ENCODE data around the gene H2BW2. TPM values are rescaled to one million over a fixed set of nuclear protein-coding genes. Genes with fewer than 3 reads are reported as not detected.
"Not testable (repeated sequence)": the region's sequence is repeated elsewhere in the genome, so short reads cannot be mapped to it uniquely, and the experiment has no call there.

The H2BW2 gene
- total RNA-seq, 4 donors from 2014 or later, result not detected

DNA sequence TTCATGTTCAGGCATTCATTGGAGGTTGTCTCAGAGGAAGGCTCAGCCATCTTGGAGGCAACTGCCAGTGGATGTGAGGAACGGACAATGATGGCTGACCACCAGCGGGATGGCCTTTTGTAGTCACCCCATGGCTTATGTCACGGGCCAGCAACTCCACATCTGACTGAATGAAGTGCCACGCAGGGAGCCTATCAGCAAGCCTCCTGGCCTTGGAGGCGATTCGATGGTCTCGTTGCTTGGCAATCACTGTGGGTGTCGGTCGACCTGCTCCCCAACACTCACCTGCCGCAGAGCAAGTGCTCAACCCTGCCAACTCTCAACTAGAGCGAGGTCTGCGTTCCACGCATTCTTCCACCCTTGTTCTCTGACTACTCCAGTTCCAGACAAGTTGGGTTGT, 7.4 kb downstream of the H2BW2 start:
- H3K9me3 ChIP-seq, result no peaks in the 10 kb centered on the region
- no peak for DNase-seq (ENCODE audit: extremely low spot score)
- no peak overlapping the region for H3K4me3 ChIP-seq
- TF ChIP-seq POLR2A (IDR thresholded peaks at IDR 0.05; ENCODE audit: low read depth), result no peak
- TF ChIP-seq, protein P1, sequence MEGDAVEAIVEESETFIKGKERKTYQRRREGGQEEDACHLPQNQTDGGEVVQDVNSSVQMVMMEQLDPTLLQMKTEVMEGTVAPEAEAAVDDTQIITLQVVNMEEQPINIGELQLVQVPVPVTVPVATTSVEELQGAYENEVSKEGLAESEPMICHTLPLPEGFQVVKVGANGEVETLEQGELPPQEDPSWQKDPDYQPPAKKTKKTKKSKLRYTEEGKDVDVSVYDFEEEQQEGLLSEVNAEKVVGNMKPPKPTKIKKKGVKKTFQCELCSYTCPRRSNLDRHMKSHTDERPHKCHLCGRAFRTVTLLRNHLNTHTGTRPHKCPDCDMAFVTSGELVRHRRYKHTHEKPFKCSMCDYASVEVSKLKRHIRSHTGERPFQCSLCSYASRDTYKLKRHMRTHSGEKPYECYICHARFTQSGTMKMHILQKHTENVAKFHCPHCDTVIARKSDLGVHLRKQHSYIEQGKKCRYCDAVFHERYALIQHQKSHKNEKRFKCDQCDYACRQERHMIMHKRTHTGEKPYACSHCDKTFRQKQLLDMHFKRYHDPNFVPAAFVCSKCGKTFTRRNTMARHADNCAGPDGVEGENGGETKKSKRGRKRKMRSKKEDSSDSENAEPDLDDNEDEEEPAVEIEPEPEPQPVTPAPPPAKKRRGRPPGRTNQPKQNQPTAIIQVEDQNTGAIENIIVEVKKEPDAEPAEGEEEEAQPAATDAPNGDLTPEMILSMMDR (IDR thresholded peaks at IDR 0.05), result no peak
- no peak for TF ChIP-seq EP300 (IDR thresholded peaks at IDR 0.05)
- no peak for TF ChIP-seq POLR2AphosphoS5 (IDR thresholded peaks at IDR 0.05)
- H3K36me3 ChIP-seq, result no peaks in the 10 kb centered on the region
- no peak overlapping the region for H3K27ac ChIP-seq (replicated peaks in 1 of 4)
- H3K27me3 ChIP-seq, result no peaks in the 10 kb centered on the region
- no peaks in the 10 kb centered on the region for H3K4me1 ChIP-seq
- intact Hi-C loops (cut with DNase I), result no loop called here
- 85% methylated on average over 10 of the region's 13 CpGs for WGBS

DNA sequence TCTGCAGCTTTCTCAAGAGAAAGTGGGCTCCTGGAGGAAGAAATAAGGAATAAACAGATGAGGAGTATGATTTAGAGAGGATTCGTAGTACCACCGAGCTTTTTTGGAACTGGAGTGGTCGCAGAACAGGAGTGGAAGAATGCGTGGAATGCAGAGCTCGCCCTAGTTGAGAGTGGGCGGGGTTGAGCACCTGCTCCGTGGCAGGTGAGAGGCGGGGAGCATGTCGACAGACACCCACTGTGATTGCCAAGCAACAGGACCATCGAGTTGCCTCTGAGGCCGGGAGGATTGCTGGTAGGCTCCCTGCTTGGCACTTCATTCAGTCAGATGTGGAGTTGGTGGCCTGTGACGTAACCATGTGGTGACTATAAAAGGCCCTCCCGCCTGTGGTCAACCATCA, 15.2 kb downstream of the H2BW2 start:
- WGBS, result no CpG with 5 or more reads among the region's 13 CpGs
- H3K36me3 ChIP-seq; H3K27me3 ChIP-seq; intact Hi-C loops (cut with DNase I); H3K4me3 ChIP-seq; H3K4me1 ChIP-seq; DNase-seq (ENCODE audit: extremely low spot score); H3K9me3 ChIP-seq; H3K27ac ChIP-seq (replicated peaks in 1 of 4): not testable (repeated sequence)

DNA sequence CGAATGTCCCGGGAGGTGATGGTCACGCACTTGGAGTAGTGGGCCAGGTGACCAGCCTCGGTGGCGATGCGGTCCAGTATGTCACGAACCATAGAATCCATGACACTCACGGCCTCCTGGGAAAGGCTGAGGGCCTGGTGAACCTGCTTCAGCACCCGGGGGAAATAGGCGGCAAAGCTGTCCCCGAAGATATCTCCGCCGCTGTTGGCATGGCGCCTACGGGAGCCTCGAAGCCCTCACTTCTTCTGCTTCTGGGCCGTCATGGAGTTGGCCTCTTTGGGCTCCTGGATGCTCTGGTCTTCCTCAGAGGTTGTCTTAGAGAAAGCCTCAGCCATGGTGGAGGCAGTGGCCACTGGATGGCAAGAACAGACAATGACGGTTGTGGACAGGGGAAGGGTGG, 22.9 kb downstream of the H2BW2 start:
- intact Hi-C loops (cut with DNase I); H3K4me1 ChIP-seq; H3K27ac ChIP-seq (replicated peaks in 1 of 4); H3K9me3 ChIP-seq; DNase-seq (ENCODE audit: extremely low spot score); H3K4me3 ChIP-seq; H3K27me3 ChIP-seq; H3K36me3 ChIP-seq: not testable (repeated sequence)
- no CpG with 5 or more reads among the region's 18 CpGs for WGBS

DNA sequence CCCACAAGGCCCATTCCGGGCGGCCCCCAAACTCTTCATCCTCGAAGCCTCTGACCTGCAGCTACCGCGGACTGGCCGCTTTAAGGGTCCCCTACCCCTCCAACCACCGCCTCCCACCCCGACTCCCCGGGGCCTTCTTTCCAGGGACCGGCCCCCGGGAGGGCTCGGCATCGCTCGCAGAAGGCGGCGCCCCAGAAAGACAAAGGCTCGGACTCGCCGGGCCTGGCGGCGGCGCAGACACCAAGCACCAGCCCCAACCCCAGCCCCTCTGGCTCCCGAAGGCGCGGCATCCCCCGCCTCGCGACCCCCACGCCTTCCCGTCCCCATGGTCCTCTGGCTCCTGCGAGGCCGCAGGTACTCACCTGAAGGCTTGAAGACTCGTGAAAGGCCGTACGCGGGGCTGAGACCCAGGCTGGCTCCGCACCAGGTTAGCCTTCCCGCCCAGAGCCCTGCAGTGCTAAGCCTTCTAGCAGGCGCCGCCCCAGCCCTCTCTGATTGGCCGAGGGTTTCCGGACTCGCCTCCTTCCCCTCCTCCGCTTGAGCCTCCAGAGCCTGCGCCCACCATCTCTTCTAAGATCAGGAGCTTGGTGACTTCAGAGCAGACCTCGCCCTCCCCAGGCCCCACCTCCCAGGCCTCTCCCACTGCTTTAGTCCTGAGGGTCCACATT, 36.2 kb downstream of the H2BW2 start, which contains the start of gene TMSB15C:
TMSB15C (minus strand) TSS at position 459 of the 668 bp plus-strand sequence.
- H3K27ac ChIP-seq (replicated peaks in 1 of 4); H3K27me3 ChIP-seq; H3K36me3 ChIP-seq; H3K4me3 ChIP-seq; H3K4me1 ChIP-seq; DNase-seq (ENCODE audit: extremely low spot score); intact Hi-C loops (cut with DNase I); H3K9me3 ChIP-seq: not testable (repeated sequence)
- WGBS, result no CpG with 5 or more reads among the region's 46 CpGs

DNA sequence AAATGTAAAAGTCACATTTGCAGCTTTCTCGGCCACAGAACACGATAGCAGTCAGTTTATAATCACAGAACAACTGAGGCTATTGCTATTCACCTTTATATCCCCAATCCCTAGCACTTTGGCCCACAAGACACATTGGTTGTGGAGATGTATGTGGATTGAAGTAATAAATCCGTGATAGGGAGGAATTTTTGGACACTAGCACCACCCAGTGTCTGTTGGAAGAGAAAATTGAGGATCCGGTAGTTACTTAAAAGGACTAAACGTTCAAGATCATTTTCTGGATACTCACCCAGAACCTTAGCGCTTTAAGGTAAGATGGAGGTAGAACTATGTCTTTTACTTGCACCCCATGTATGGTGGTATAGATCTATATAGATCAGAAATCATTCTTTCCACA, 38.1 kb downstream of the H2BW2 start:
- intact Hi-C loops (cut with DNase I); H3K4me3 ChIP-seq; H3K27ac ChIP-seq (replicated peaks in 1 of 4); H3K36me3 ChIP-seq; H3K9me3 ChIP-seq; H3K27me3 ChIP-seq; DNase-seq (ENCODE audit: extremely low spot score); H3K4me1 ChIP-seq: not testable (repeated sequence)
- no CpG with 5 or more reads among the region's 6 CpGs for WGBS

DNA sequence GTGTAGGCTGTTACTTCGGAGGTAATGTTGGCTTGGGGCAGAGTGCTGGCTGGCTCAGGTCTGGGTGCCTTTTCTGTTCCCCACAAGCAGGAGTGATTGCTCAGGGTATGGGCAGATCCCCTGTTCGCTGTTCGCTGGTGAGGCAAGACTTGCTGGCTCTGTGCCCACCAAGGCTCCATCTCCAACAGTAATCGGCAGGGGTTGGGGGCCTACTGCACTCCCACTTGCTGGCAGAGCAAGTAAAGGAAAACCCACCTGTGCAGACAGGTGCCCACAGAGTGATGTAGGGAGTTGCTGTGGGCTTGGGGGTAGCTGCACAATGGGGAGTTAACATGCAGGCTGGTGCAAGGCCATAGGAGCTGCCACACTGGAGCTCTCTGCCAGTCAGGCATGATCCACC, 44.3 kb downstream of the H2BW2 start:
- 50% methylated on average over 1 of the region's 4 CpGs for WGBS
- no peaks in the 10 kb centered on the region for H3K9me3 ChIP-seq
- H3K4me3 ChIP-seq, result no peak overlapping the region
- DNase-seq (ENCODE audit: extremely low spot score), result no peak
- H3K36me3 ChIP-seq, result no peaks in the 10 kb centered on the region
- no peaks in the 10 kb centered on the region for H3K27me3 ChIP-seq
- no peak overlapping the region for H3K27ac ChIP-seq (replicated peaks in 1 of 4)
- intact Hi-C loops (cut with DNase I), result no loop called here
- no peak for TF ChIP-seq POLR2A (IDR thresholded peaks at IDR 0.05; ENCODE audit: low read depth)
- TF ChIP-seq, protein P1 (IDR thresholded peaks at IDR 0.05), result no peak
- H3K4me1 ChIP-seq, result no peaks in the 10 kb centered on the region

DNA sequence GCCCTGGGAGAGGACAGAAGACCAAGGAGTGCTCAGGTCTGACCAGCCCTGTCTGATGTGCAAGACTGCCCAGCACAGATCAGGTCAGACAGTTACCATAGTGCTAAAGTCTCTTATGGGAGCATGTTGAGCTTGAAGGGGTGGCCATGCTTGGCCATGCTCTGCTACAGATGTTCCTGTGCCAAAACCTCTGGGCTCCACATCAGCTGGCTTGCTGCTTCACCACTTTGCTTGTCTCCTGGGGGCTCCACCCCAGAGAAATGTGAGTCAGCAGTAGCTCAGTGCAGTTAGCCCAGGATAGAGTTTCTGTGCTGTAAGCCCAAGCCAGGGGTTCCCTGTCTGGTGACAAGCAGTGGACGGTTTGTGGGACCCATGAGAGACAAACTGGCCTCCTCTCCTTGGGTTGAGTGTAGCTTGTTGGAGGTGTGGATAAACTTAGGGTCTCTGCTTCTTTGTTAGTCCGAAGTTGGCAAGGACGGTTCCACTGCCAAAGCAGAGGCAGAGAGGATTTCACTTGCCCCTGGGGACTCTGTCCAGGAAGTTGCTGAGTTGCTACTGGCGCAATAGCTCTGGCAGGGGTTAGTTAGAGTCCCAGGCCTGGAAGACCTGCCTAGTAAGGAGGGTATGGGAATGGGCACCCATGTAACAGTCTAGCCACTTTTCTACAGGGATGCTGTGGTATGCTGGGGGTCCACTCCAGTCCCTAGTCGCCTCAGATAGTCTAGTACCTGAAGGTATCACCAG, 45.0 kb downstream of the H2BW2 start:
- intact Hi-C loops (cut with DNase I), result no loop called here
- Histone ChIP-seq H3K9me3 (no peaks in the 10 kb centered on the region), H3K27ac (replicated peaks in 1 of 4) (no peak overlapping the region), H3K36me3 (no peaks in the 10 kb centered on the region), H3K4me1 (no peaks in the 10 kb centered on the region), H3K27me3 (no peaks in the 10 kb centered on the region), H3K4me3 (no peak overlapping the region)
- WGBS, result 73% methylated on average over 4 of the region's 5 CpGs
- TF ChIP-seq POLR2AphosphoS5 (IDR thresholded peaks at IDR 0.05) (no peak), EP300 (IDR thresholded peaks at IDR 0.05) (no peak), POLR2A (IDR thresholded peaks at IDR 0.05; ENCODE audit: low read depth) (no peak)
- TF ChIP-seq, protein P1 (IDR thresholded peaks at IDR 0.05), result no peak
- DNase-seq (ENCODE audit: extremely low spot score), result no peak

Data from esophagus muscularis mucosa (tissue), 4 donors.